Measurements from ENCODE around the gene LRRC31. TPM values are rescaled to one million over a fixed set of nuclear protein-coding genes. Genes with fewer than 3 reads are reported as not detected.

The LRRC31 gene
- total and polyA plus RNA-seq, 2 of the 8 experiments (the other 6 are each of a cell fraction or from before 2014, with no cell fraction given) = not detected

DNA sequence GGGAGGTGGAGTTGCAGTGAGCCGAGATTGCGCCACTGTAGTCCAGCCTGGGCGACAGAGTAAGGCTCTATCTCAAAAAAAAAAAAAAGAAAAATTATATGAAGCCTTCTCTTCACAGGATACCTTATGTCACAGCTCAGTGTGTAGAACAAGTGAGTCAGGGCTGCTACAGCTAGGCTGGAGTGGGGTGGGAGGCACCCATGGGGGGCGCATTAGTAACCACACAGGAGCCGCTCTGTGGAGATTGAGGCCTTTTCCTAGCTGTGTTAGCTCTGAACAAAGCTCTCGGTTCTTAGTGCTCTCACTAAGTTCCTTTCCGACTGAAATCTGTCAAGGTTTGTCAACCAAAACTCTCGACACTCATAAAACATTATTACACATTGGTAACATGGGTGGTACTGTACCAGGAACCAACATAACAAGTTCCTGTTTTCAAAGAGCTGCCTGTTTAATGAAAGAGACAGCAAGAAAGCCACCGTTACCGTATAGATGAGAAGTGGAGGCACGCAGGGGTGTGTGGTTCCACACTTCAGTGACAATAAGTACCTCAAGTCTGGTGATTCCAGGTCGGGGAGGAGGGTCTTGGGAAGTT lies 4.5 kb downstream of the LRRC31 start:
- peaks cover 2 to 5% (median 4%) of the 10 kb centered on the region in 4 experiments; a peak in 5 of 7 replicates for H3K4me1 ChIP-seq (replicated peaks in 1 of 4; ENCODE audit: control insufficient read depth in 3 of 4, insufficient read depth in 4 of 4, low read length in 3 of 4)
- ChIA-PET CTCF (ENCODE audit: partially characterized antibody) (interaction anchor here (0.6 to 6.1 kb wide), 6 partner anchors 9 to 156 kb away, joined by 3 to 37 read pairs (median 4); partner anchors contain the start of gene SEC62), POLR2A (ENCODE audit: partially characterized antibody) (no interaction called here)
- no peaks in the 10 kb centered on the region for H3K79me1 ChIP-seq (ENCODE audit: low read depth, low read length)
- H3K27me3 ChIP-seq (replicated peaks in 1 of 4; ENCODE audit: control insufficient read depth in 3 of 4, extremely low read depth in 1 of 4, insufficient read depth in 3 of 4, low read length in 3 of 4) = no peaks in the 10 kb centered on the region
- no peak overlapping the region for H3K18ac ChIP-seq (ENCODE audit: extremely low read depth, low read length)
- no peaks in the 10 kb centered on the region for H4K20me1 ChIP-seq (replicated peaks in 1 of 2; ENCODE audit: control insufficient read depth in 1 of 2, insufficient read depth in 2 of 2, low read length in 2 of 2)
- no peaks in the 10 kb centered on the region; the same call in 1 of the 2 replicates for H3K23me2 ChIP-seq (ENCODE audit: low read depth, low read length)
- H2AK5ac ChIP-seq (ENCODE audit: low read depth, low read length) = no peak overlapping the region
- no peak for DNase-seq (ENCODE audit: low read depth in 1 of 2, low spot score in 2 of 2)
- no peak overlapping the region for H2BK12ac ChIP-seq (ENCODE audit: low read depth, low read length)
- no peak overlapping the region for H3K56ac ChIP-seq (replicated peaks; ENCODE audit: insufficient read length, low read depth, low read length)
- no peaks in the 10 kb centered on the region for H3K36me3 ChIP-seq (ENCODE audit: control insufficient read depth in 2 of 4, insufficient read depth in 4 of 4, low read length in 3 of 4)
- H3K79me2 ChIP-seq (ENCODE audit: control insufficient read depth in 1 of 2, insufficient read depth in 2 of 2, low read length in 2 of 2) = no peaks in the 10 kb centered on the region
- H3K27ac ChIP-seq (ENCODE audit: low read depth, low read length) = no peak overlapping the region
- no peak overlapping the region for H4K5ac ChIP-seq (ENCODE audit: insufficient read length, low read depth, low read length)
- H4K8ac ChIP-seq (ENCODE audit: extremely low read depth, insufficient read depth, low read length) = no peak overlapping the region
- no peak overlapping the region for H3K23ac ChIP-seq (ENCODE audit: insufficient read length)
- no peak overlapping the region for H3K4ac ChIP-seq (replicated peaks; ENCODE audit: insufficient read length, low read depth, low read length)
- no peak overlapping the region for H2BK15ac ChIP-seq (ENCODE audit: low read length)
- H3K9ac ChIP-seq (replicated peaks in 1 of 4; ENCODE audit: extremely low read depth in 1 of 4, low read depth in 3 of 4, low read length in 3 of 4) = no peak overlapping the region
- no peak overlapping the region for H3K14ac ChIP-seq (ENCODE audit: insufficient read length)
- no peak overlapping the region for H2BK20ac ChIP-seq (ENCODE audit: low read length)
- no peak overlapping the region for H2BK5ac ChIP-seq (ENCODE audit: low read depth, low read length)
- WGBS, 2 experiments (ENCODE audit: extremely low coverage in 1 of 2, insufficient coverage in 1 of 2, insufficient read length in 1 of 2, insufficient replicate concordance in 2 of 2, low coverage in 1 of 2, low lambda C conversion rate in 2 of 2, missing lambda C conversion rate in 1 of 2) = 84% methylated on average over 12 of the region's 12 CpGs; no CpG with 5 or more reads in 1 of the 2 experiments
- H2AFZ ChIP-seq (ENCODE audit: low read length) = 0 out of 2 replicates have a peak overlapping the region, but pooled peaks have one; percentile 57
- no peak overlapping the region for H3K4me3 ChIP-seq (ENCODE audit: extremely low read depth in 1 of 4, insufficient read depth in 2 of 4, low read depth in 3 of 4, low read length in 4 of 4)
- no peak overlapping the region for H3K4me2 ChIP-seq (ENCODE audit: insufficient read depth in 1 of 2, low read depth in 2 of 2, low read length in 2 of 2)
- no peak for FAIRE-seq
- H4K91ac ChIP-seq (replicated peaks; ENCODE audit: insufficient read length, low read length) = no peak overlapping the region
- H2BK120ac ChIP-seq (replicated peaks; ENCODE audit: low read depth, low read length) = no peak overlapping the region
- no peaks in the 10 kb centered on the region for H3K9me3 ChIP-seq (ENCODE audit: insufficient read depth in 2 of 2, low read depth in 1 of 2, low read length in 1 of 2)
- TF ChIP-seq PHF8 (conservative IDR thresholded peaks at IDR 0.05; ENCODE audit: low read depth, low read length) (no peak), SRF (IDR thresholded peaks at IDR 0.05; ENCODE audit: low read depth, low read length) (no peak), TAF7 (optimal IDR thresholded peaks at IDR 0.05; ENCODE audit: borderline replicate concordance, low read depth, low read length) (no peak), TBP (IDR thresholded peaks at IDR 0.05; ENCODE audit: low read depth, low read length) (no peak), TCF12 (IDR thresholded peaks at IDR 0.05; ENCODE audit: low read depth, low read length) (no peak), CHD2 (IDR thresholded peaks at IDR 0.05; ENCODE audit: low read length) (no peak), JUN (IDR thresholded peaks at IDR 0.05; ENCODE audit: low read depth, low read length) (no peak), CBX5 (IDR thresholded peaks at IDR 0.05; ENCODE audit: low read depth, low read length) (no peak), MAFK (IDR thresholded peaks at IDR 0.05; ENCODE audit: low read depth, low read length) (no peak), CBX8 (IDR thresholded peaks at IDR 0.05; ENCODE audit: borderline replicate concordance, low read depth, low read length) (no peak), POU5F1 (IDR thresholded peaks at IDR 0.05; ENCODE audit: low read depth, low read length) (no peak), CEBPB (IDR thresholded peaks at IDR 0.05; ENCODE audit: low read depth, low read length) (no peak), POLR2A (IDR thresholded peaks at IDR 0.05; ENCODE audit: control extremely low read depth in 1 of 2, low read depth in 2 of 2, low read length in 2 of 2) (no peak), SIX5 (IDR thresholded peaks at IDR 0.05; ENCODE audit: low read depth, low read length) (no peak)
- TF ChIP-seq, protein P1, sequence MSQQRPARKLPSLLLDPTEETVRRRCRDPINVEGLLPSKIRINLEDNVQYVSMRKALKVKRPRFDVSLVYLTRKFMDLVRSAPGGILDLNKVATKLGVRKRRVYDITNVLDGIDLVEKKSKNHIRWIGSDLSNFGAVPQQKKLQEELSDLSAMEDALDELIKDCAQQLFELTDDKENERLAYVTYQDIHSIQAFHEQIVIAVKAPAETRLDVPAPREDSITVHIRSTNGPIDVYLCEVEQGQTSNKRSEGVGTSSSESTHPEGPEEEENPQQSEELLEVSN (IDR thresholded peaks at IDR 0.05) = no peak
